Vagina (tissue), 2 donors: ENCODE measurements around the gene NFKBIB. TPM values are rescaled to one million over a fixed set of nuclear protein-coding genes. Genes with fewer than 3 reads are reported as not detected.
A peak's percentile ranks its signal among the peaks of the same experiment; 100 is the strongest.

Experiments used
- DNase-seq, 2 donors: peaks; one replicate each; pipeline ENCODE4 v3.0.0-alpha.2; 2017; ENCODE audit errors: extremely low spot score in 2 of 2
- H3K27ac ChIP-seq: fragments of 200-600 bp; sonication (generic); one replicate; pipeline ENCODE4 v1.5.1; 2019
- H3K27me3 ChIP-seq: fragments of 200-600 bp; sonication (generic); one replicate; pipeline ENCODE4 v1.5.1; 2019
- H3K36me3 ChIP-seq, 2 donors: fragments of 200-600 bp; sonication (generic); one replicate each; pipeline ENCODE4 v1.5.1; 2017 to 2019
- H3K4me1 ChIP-seq: fragments of 200-600 bp; sonication (generic); one replicate; pipeline ENCODE4 v1.5.1; 2019
- H3K4me3 ChIP-seq, 2 donors: fragments of 200-600 bp; sonication (generic); 1 replicate in 1 of 2; 2 replicates in 1 of 2; pipeline ENCODE4 v1.5.1; 2016 to 2019
- H3K9me3 ChIP-seq: fragments of 200-600 bp; sonication (generic); one replicate; pipeline ENCODE4 v1.5.1; 2019
- CTCF ChIP-seq, 3 experiments: fragments of 450-650 bp in 2 of 3; fragments of 200-600 bp in 1 of 3; sonication (generic) in 1 of 3; IDR thresholded peaks; one replicate each; pipeline ENCODE4 v1.5.1; 2017 to 2019; ENCODE audit warnings: antibody characterized with exemption in 3 of 3, mild to moderate bottlenecking in 2 of 3, moderate library complexity in 2 of 3
- POLR2A ChIP-seq, 2 donors: fragments of 450-650 bp; IDR thresholded peaks; one replicate each; pipeline ENCODE4 v1.6.1; 2017; ENCODE audit warnings: antibody characterized with exemption in 2 of 2, mild to moderate bottlenecking in 2 of 2, moderate library complexity in 2 of 2
- POLR2AphosphoS5 ChIP-seq, 2 donors: sonication (generic); formaldehyde crosslinking; IDR thresholded peaks; one replicate each; pipeline ENCODE4 v1.9.0; 2017; ENCODE audit warnings: antibody characterized with exemption in 2 of 2, mild to moderate bottlenecking in 2 of 2, low read depth in 1 of 2; ENCODE audit not compliant: insufficient read depth in 1 of 2
- intact Hi-C: fragments of 100-400 bp; cut with DNase I; formaldehyde crosslinking; loops from one replicate; pipeline ENCODE4 v1.15.1; 2023
- total RNA-seq: library from RNA; depleted of rRNA; stranded (reverse); fragments of >200 nt; gene quantifications from one replicate; pipeline ENCODE4 v1.2.3, GENCODE V29; 2016

The NFKBIB gene
- total RNA-seq, 1 donor from 2014 or later = 16.7 TPM

- Histone ChIP-seq H3K9me3 (no peaks in the 10 kb centered on the region), H3K4me1 (peaks cover 11% of the 10 kb centered on the region), H3K27ac (no peak overlapping the region), H3K4me3 (peak overlapping the region; percentile 35 to 46), H3K36me3 (no peaks in the 10 kb centered on the region), H3K27me3 (no peaks in the 10 kb centered on the region)
- intact Hi-C loops = no loop called here
- no peak for DNase-seq
- no peak for TF ChIP-seq POLR2AphosphoS5 (IDR thresholded peaks at IDR 0.05; ENCODE audit: insufficient read depth in 1 of 2, low read depth in 1 of 2)
- TF ChIP-seq CTCF (IDR thresholded peaks at IDR 0.05) = no peak
- TF ChIP-seq POLR2A (IDR thresholded peaks at IDR 0.05) = no peak
These were observed 50.0 kb downstream of the NFKBIB start for GRCh38 chr19:38949580-38950367.

- H3K4me1 ChIP-seq = peaks cover 11% of the 10 kb centered on the region
- H3K36me3 ChIP-seq = no peaks in the 10 kb centered on the region
- no peak overlapping the region for H3K27ac ChIP-seq
- TF ChIP-seq POLR2AphosphoS5 (IDR thresholded peaks at IDR 0.05; ENCODE audit: insufficient read depth in 1 of 2, low read depth in 1 of 2) (no peak), CTCF (IDR thresholded peaks at IDR 0.05) (no peak)
- no peak overlapping the region for H3K4me3 ChIP-seq
- no peaks in the 10 kb centered on the region for H3K9me3 ChIP-seq
- intact Hi-C loops = no loop called here
- DNase-seq = no peak
- H3K27me3 ChIP-seq = no peaks in the 10 kb centered on the region
These were observed 51.4 kb downstream of the NFKBIB start for GRCh38 chr19:38951187-38951586.

GRCh38 chr19:38952395-38953165 is 52.8 kb downstream of the NFKBIB start:
- no peak for DNase-seq
- no peak overlapping the region for H3K4me3 ChIP-seq
- intact Hi-C loops = no loop called here
- H3K27ac ChIP-seq = no peak overlapping the region
- H3K27me3 ChIP-seq = no peaks in the 10 kb centered on the region
- TF ChIP-seq CTCF (IDR thresholded peaks at IDR 0.05) (no peak), POLR2A (IDR thresholded peaks at IDR 0.05) (no peak), POLR2AphosphoS5 (IDR thresholded peaks at IDR 0.05; ENCODE audit: insufficient read depth in 1 of 2, low read depth in 1 of 2) (no peak)
- peaks cover 11% of the 10 kb centered on the region for H3K4me1 ChIP-seq
- H3K9me3 ChIP-seq = no peaks in the 10 kb centered on the region
- no peaks in the 10 kb centered on the region for H3K36me3 ChIP-seq

- intact Hi-C loops = no loop called here
- no peak overlapping the region for H3K4me3 ChIP-seq
These were observed 53.9 kb downstream of the NFKBIB start for GRCh38 chr19:38953677-38954076.

More at GRCh38 chr19:38953677-38954076, 53.9 kb downstream of the NFKBIB start:
- TF ChIP-seq CTCF (IDR thresholded peaks at IDR 0.05) (no peak), POLR2A (IDR thresholded peaks at IDR 0.05) (no peak), POLR2AphosphoS5 (IDR thresholded peaks at IDR 0.05; ENCODE audit: insufficient read depth in 1 of 2, low read depth in 1 of 2) (no peak)
- Histone ChIP-seq H3K4me1 (peaks cover 11% of the 10 kb centered on the region), H3K27ac (no peak overlapping the region), H3K36me3 (no peaks in the 10 kb centered on the region), H3K9me3 (no peaks in the 10 kb centered on the region), H3K27me3 (no peaks in the 10 kb centered on the region)
- DNase-seq = no peak
